Endothelial cell of umbilical vein (primary cell): Measurements from ENCODE around the gene C9orf72. TPM values are rescaled to one million over a fixed set of nuclear protein-coding genes. Genes with fewer than 3 reads are reported as not detected.

ENCODE experiments used
- BruUV-seq: library from RNA; stranded (reverse); fragments of 400-500 nt; replicated peaks from 2 replicates; lab custom pipeline; 2021; lab: Mats Ljungman, UMichigan
- CTCF ChIA-PET: fragments of 300-600, 350-600 bp; sonication (Branson Sonifier 250); formaldehyde crosslinking; loops from one replicate; lab custom pipeline; 2021; ENCODE audit warnings: antibody characterized with exemption, inconsistent platforms; lab: Charles Lee
- POLR2A ChIA-PET: fragments of 300-600, 350-600 bp; sonication (Branson Sonifier 250); formaldehyde crosslinking; loops from one replicate; lab custom pipeline; 2021; ENCODE audit warnings: antibody characterized with exemption, inconsistent platforms; lab: Charles Lee
- DNase-seq: peaks from one replicate; pipeline ENCODE4 v3.0.0-alpha.2; 2011; ENCODE audit warnings: low read depth, low spot score
- FAIRE-seq: peaks from 2 replicates; lab custom pipeline; 2011; peaks lifted over from hg19 to GRCh38; lab: Jason Lieb, UNC
- H2AFZ ChIP-seq: 2 replicates; pipeline ENCODE4 v1.6.0; 2012; ENCODE audit warnings: low read depth, low read length, control low read depth, inconsistent platforms
- H3K27ac ChIP-seq: 2 replicates; pipeline ENCODE4 v1.5.1; 2011; ENCODE audit warnings: low read depth, mild to moderate bottlenecking, control low read depth, low read length, moderate library complexity; ENCODE audit not compliant: insufficient read depth
- H3K27me3 ChIP-seq, 2 experiments: 2 replicates each; pipeline versions ENCODE4 v1.6.0 to v1.6.1; 2011; ENCODE audit warnings: low read length in 2 of 2, mixed read lengths in 1 of 2; ENCODE audit not compliant: control insufficient read depth in 2 of 2, insufficient read depth in 2 of 2
- H3K36me3 ChIP-seq, 2 experiments: 2 replicates in 1 of 2; 3 replicates in 1 of 2; pipeline ENCODE4 v1.5.1; 2011; ENCODE audit warnings: low read length in 2 of 2, mild to moderate bottlenecking in 1 of 2, moderate library complexity in 1 of 2; ENCODE audit not compliant: control insufficient read depth in 2 of 2, insufficient read depth in 2 of 2; ENCODE audit errors: extremely low read depth in 1 of 2
- H3K4me1 ChIP-seq: 3 replicates; pipeline ENCODE4 v1.5.1; 2011; ENCODE audit warnings: mild to moderate bottlenecking, low read length; ENCODE audit not compliant: control insufficient read depth, insufficient read depth; ENCODE audit errors: extremely low read depth
- H3K4me2 ChIP-seq: 2 replicates; pipeline ENCODE4 v1.6.1; 2011; ENCODE audit warnings: low read length, control low read depth, mixed read lengths; ENCODE audit not compliant: insufficient read depth
- H3K4me3 ChIP-seq, 3 experiments: fragments of 200-600 bp in 1 of 3; sonication (generic), shearing (Covaris generic) in 1 of 3; replicated peaks in 1 of 3; 2 replicates each; pipeline ENCODE4 v1.5.1; 2011 to 2016; ENCODE audit warnings: control low read depth in 3 of 3, low read length in 3 of 3, mild to moderate bottlenecking in 2 of 3, inconsistent platforms in 1 of 3, low read depth in 1 of 3, moderate library complexity in 1 of 3; ENCODE audit not compliant: insufficient read depth in 1 of 3
- H3K79me2 ChIP-seq: 2 replicates; pipeline ENCODE4 v1.6.0; 2012; ENCODE audit warnings: low read length, inconsistent platforms; ENCODE audit not compliant: control insufficient read depth, insufficient read depth
- H3K9ac ChIP-seq: replicated peaks from 2 replicates; pipeline ENCODE3; 2011; ENCODE audit warnings: low read length, control low read depth; ENCODE audit not compliant: insufficient read depth; ENCODE audit errors: extremely low read depth
- H3K9me1 ChIP-seq: replicated peaks from 3 replicates; pipeline ENCODE4 v1.6.0; 2011; ENCODE audit warnings: mild to moderate bottlenecking, low read length; ENCODE audit not compliant: control insufficient read depth, insufficient read depth; ENCODE audit errors: extremely low read depth
- H3K9me3 ChIP-seq: replicated peaks from 2 replicates; pipeline ENCODE4 v1.5.1; 2012; ENCODE audit warnings: low read length, inconsistent platforms; ENCODE audit not compliant: control insufficient read depth, insufficient read depth
- H4K20me1 ChIP-seq: replicated peaks from 2 replicates; pipeline ENCODE3; 2011; ENCODE audit warnings: mild to moderate bottlenecking, low read length; ENCODE audit not compliant: control insufficient read depth, insufficient read depth; ENCODE audit errors: extremely low read depth
- EZH2 ChIP-seq: IDR thresholded peaks from 2 replicates; pipeline ENCODE4 v1.6.1; 2012; ENCODE audit warnings: borderline replicate concordance, low read depth, mild to moderate bottlenecking, moderate library complexity, low read length, inconsistent platforms; ENCODE audit not compliant: severe bottlenecking
- FOS ChIP-seq: IDR thresholded peaks from 2 replicates; pipeline ENCODE4 v1.6.1; 2011; ENCODE audit warnings: mild to moderate bottlenecking, low read length, moderate library complexity, borderline replicate concordance; ENCODE audit not compliant: insufficient read depth
- GATA2 ChIP-seq: IDR thresholded peaks from 2 replicates; pipeline ENCODE4 v1.7.0; 2011; ENCODE audit warnings: low read depth, mild to moderate bottlenecking, moderate library complexity, mixed read lengths, low read length; ENCODE audit not compliant: insufficient read length, insufficient read depth
- JUN ChIP-seq: IDR thresholded peaks from 2 replicates; pipeline ENCODE4 v1.6.1; 2011; ENCODE audit warnings: borderline replicate concordance, low read depth; ENCODE audit not compliant: insufficient read length, insufficient read depth
- MYC ChIP-seq: IDR thresholded peaks from one replicate; pipeline ENCODE4 v1.6.1; 2011; ENCODE audit warnings: mild to moderate bottlenecking, low read depth, low read length
- POLR2A ChIP-seq: IDR thresholded peaks from 2 replicates; pipeline ENCODE4 v1.6.1; 2012; ENCODE audit warnings: low read depth, mild to moderate bottlenecking, control low read depth, low read length
- POLR2AphosphoS5 ChIP-seq: IDR thresholded peaks from 2 replicates; pipeline ENCODE4 v1.6.1; 2012; ENCODE audit warnings: low read depth, mild to moderate bottlenecking, control low read depth, low read length, moderate library complexity; ENCODE audit not compliant: insufficient read depth
- dilution Hi-C: fragments of 300-500 bp; cut with MboI; formaldehyde crosslinking; loops from one replicate; pipeline ENCODE4 v1.15.0; 2019; ENCODE audit warnings: low sequenced_read_pairs; ENCODE audit not compliant: extremely low pct_ligation_motif_present
- intact Hi-C: fragments of 100-400 bp; cut with micrococcal nuclease; formaldehyde crosslinking; loops from one replicate; pipeline ENCODE4 v1.10.0; 2022
- polyA plus RNA-seq, 4 experiments: library from polyadenylated mRNA; depleted of rRNA in 3 of 4; stranded (reverse) in 3 of 4; unstranded in 1 of 4; fragments of >200 nt; gene quantifications; 2 replicates each; pipeline versions ENCODE4 v1.2.1 to v1.2.3, GENCODE V29; 2011 to 2012; ENCODE audit warnings: missing spikeins in 1 of 4
- total RNA-seq: library from RNA; stranded (reverse); gene quantifications from 2 replicates; pipeline ENCODE4 v1.2.3, GENCODE V29; 2021
- TF ChIP-seq, protein P1 (sequence below), 2 donors: IDR thresholded peaks; 1 replicate in 1 of 2; 2 replicates in 1 of 2; pipeline ENCODE4 v1.5.1; 2011; ENCODE audit warnings: low read length in 2 of 2, mild to moderate bottlenecking in 2 of 2, moderate library complexity in 2 of 2, control low read depth in 1 of 2, inconsistent platforms in 1 of 2, low read depth in 1 of 2; ENCODE audit not compliant: insufficient read depth in 1 of 2; ENCODE audit errors: extremely low read depth in 1 of 2
- TF ChIP-seq, protein P2 (sequence below): IDR thresholded peaks from 2 replicates; pipeline ENCODE4 v1.6.1; 2011; ENCODE audit not compliant: insufficient read depth, insufficient read length

C9orf72 gene
- total and polyA plus RNA-seq, 2 donors (not counting 3 experiments of a cell fraction or from before 2014, with no cell fraction given) = 2.7 to 7.3 TPM

DNA sequence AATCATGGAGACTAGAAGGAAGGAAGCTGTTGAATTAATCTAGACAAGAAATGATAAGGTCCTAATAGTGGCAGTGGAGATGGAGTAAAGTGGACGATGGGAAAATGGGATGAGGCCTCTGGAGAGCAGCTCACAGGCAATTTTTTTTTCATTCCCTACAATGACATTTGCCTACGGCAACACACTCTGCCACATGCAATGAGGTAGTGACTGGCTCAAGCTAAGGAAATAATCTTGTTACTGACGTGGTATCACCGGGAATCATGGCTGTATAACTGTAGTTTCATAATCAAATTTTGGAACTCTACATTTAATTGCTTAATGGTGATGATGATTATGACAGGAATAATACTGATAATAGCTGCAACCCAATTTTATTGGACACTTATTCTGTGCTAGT, 31.5 kb downstream of the C9orf72 start:
- no TSS peak for BruUV-seq
- Histone ChIP-seq H3K79me2 (no peaks in the 10 kb centered on the region), H3K4me2 (no peak overlapping the region), H3K4me3 (no peak overlapping the region), H3K9ac (no peak overlapping the region), H3K36me3 (no peaks in the 10 kb centered on the region), H3K9me3 (no peaks in the 10 kb centered on the region), H3K9me1 (no peaks in the 10 kb centered on the region), H3K27ac (no peak overlapping the region), H2AFZ (no peak overlapping the region), H3K27me3 (no peaks in the 10 kb centered on the region), H3K4me1 (no peaks in the 10 kb centered on the region), H4K20me1 (no peaks in the 10 kb centered on the region)
- DNase-seq (no peak), FAIRE-seq (no peak)
- ChIA-PET CTCF (interaction anchor here (1.4 kb wide), 1 partner anchor 12 kb away, joined by 4 read pairs; the partner anchor contains the start of gene MOB3B), POLR2A (no interaction called here)
- TF ChIP-seq, protein P1, sequence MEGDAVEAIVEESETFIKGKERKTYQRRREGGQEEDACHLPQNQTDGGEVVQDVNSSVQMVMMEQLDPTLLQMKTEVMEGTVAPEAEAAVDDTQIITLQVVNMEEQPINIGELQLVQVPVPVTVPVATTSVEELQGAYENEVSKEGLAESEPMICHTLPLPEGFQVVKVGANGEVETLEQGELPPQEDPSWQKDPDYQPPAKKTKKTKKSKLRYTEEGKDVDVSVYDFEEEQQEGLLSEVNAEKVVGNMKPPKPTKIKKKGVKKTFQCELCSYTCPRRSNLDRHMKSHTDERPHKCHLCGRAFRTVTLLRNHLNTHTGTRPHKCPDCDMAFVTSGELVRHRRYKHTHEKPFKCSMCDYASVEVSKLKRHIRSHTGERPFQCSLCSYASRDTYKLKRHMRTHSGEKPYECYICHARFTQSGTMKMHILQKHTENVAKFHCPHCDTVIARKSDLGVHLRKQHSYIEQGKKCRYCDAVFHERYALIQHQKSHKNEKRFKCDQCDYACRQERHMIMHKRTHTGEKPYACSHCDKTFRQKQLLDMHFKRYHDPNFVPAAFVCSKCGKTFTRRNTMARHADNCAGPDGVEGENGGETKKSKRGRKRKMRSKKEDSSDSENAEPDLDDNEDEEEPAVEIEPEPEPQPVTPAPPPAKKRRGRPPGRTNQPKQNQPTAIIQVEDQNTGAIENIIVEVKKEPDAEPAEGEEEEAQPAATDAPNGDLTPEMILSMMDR (IDR thresholded peaks at IDR 0.05; ENCODE audit: extremely low read depth in 1 of 2, insufficient read depth in 1 of 2, low read depth in 1 of 2, low read length in 2 of 2) = no peak
- TF ChIP-seq EZH2 = no peak
- no peak for TF ChIP-seq JUN
- TF ChIP-seq GATA2 = no peak
- TF ChIP-seq FOS = no peak
- no peak for TF ChIP-seq MYC
- TF ChIP-seq POLR2A = no peak
- TF ChIP-seq POLR2AphosphoS5 = no peak
- TF ChIP-seq, protein P2, sequence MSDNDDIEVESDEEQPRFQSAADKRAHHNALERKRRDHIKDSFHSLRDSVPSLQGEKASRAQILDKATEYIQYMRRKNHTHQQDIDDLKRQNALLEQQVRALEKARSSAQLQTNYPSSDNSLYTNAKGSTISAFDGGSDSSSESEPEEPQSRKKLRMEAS = no peak
- intact Hi-C loops = no loop called here
- dilution Hi-C loops = no loop called here
